NCI-H1105 (cell line): ENCODE data around the gene RBM42.
"Not testable (repeated sequence)": the region's sequence is repeated elsewhere in the genome, so short reads cannot be mapped to it uniquely, and the experiment has no call there.

ENCODE experiments used
- DNase-seq: peaks from one replicate; lab custom pipeline; 2025; lab: John Stamatoyannopoulos, UW

Gene RBM42, protein sequence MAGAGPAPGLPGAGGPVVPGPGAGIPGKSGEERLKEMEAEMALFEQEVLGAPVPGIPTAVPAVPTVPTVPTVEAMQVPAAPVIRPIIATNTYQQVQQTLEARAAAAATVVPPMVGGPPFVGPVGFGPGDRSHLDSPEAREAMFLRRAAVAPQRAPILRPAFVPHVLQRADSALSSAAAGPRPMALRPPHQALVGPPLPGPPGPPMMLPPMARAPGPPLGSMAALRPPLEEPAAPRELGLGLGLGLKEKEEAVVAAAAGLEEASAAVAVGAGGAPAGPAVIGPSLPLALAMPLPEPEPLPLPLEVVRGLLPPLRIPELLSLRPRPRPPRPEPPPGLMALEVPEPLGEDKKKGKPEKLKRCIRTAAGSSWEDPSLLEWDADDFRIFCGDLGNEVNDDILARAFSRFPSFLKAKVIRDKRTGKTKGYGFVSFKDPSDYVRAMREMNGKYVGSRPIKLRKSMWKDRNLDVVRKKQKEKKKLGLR

DNA sequence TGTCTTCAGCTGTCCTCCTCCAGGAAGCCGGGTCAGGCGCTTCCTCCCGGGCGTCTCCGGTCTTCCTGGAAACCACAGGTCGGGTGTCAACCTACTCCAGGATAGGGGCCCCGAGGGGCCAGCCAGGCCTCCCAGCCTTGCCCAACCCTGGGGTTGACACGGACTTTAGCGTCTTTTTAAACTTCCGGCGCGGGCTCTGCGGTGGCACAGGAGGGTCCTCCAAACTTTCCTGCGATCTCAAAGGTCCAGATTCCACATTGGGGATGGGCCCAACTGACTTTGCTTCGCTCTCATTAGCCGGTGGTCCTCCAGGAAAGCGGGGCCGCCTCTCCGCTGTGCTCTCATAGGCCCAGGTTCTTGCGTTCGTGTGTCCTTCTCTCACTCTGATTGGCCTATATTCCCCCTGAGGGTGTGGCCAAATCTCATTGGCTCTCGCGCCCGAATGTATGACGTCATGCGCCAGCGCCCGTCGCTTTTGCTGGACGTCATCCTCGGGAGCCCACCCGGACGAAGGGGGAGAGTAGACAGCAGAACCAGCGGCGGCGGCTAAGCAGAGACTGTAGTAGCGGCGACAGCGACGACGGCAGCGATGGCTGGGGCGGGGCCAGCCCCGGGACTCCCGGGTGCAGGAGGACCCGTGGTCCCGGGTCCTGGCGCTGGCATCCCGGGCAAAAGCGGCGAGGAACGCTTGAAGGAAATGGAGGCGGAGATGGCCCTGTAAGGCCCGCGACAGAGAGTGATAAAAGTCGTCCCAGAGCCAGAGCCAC lies at the start of gene RBM42:
TSS of gene RBM42 (plus strand) at position 472 of the 767 bp plus-strand sequence. CDS start at position 590, 118 bp downstream.
- peak; percentile 98 for DNase-seq

DNA sequence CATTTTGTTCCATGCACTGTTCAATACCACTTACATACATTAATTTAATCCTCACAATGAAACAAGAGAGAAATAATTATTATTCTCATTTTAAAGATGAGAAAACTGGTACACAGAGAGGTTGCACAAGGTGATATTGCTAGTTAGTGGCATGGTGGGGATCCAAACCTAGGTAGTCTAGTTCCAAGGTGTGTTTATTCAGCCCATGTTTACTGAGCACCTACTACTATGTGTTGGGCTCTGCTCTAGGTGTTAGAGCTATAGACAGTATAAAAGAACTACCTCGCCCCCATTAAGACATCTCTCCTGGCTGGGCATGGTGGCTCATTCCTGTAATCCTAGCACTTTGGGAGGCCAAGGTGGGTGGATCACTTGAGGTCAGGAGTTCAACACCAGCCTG lies 46.1 kb upstream of the RBM42 start:
- no peak for DNase-seq

DNA sequence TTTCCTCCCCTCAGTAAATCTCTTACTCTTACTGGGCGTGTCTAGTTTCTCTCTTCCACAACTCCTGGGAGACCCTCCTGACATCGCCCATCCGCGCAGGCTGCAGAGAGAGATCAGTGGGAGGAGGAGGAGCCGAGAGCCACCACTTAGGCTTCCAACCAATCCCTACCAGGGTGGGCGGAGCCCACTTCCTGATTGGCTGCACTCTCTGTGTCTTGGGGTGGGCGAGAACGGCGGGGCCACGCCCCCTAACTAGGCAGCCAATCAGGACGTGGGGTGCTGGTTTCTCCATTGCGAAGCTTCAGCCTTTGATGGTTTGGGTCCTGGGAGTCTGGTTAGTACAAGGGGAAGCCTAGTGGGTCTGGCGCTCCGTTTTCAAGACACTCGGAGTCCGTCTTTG lies 43.0 kb upstream of the RBM42 start, which contains the start of gene PMIS2:
TSS of gene PMIS2 (plus strand) at position 326 of the 400 bp plus-strand sequence. CDS start 87 bp downstream, outside the sequence.
- no peak for DNase-seq

DNA sequence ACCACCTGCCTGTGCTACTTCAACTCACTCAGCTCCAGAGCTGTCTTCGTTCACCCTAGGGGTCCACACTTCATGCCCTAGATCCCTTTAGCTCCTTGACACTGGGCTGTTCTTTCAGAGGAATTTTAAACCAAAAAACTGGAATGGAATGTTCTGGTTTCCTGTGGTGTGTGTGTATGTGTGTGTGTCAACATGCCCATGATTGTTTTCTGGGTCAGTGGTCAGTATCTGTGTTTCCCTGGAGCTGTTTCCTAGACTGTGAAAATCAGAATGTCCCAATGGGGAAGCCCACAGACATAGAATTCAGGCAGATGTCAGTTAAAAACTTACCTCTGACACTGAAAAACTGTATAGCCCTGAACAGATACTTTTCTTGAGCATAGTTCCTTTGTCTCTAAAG lies 41.5 kb upstream of the RBM42 start:
- no peak for DNase-seq

DNA sequence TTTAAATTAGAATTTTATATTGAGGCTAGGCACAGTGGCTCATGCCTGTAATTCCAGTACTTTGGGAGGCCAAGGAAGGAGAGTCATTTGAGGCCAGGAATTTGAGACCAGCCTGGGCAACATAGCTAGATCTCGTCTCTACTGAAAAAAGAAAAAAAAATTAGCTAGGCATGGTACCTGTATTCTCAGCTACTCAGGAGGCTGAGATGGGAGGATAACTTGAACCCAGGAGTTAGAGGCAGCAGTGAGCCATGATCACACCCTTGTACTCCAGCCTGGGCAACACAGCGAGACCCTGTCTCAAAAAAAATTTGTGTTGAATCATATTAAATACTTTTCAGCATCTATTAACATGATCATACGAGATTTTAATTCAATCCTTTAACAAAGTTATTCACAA lies 38.0 kb upstream of the RBM42 start:
- DNase-seq: no peak

DNA sequence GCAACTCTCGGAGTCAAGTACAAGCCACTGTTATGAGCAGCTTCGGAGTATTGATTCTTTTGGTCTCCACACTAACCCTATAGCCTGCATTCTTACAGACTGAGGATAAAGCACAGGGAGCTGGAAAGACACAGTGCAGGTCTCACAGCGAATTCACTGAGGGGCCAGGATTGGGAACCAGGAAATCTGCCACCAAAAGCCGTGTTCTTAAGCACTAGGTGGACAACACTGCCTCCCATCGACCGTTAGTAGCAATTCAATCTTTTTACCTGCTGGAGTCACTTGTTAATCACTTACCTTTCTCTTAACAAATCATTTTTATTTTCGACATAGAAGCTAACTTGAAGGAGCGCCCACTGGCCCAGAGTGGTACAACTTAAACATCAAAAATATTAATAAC lies 36.6 kb upstream of the RBM42 start:
- DNase-seq: peak; percentile 4

DNA sequence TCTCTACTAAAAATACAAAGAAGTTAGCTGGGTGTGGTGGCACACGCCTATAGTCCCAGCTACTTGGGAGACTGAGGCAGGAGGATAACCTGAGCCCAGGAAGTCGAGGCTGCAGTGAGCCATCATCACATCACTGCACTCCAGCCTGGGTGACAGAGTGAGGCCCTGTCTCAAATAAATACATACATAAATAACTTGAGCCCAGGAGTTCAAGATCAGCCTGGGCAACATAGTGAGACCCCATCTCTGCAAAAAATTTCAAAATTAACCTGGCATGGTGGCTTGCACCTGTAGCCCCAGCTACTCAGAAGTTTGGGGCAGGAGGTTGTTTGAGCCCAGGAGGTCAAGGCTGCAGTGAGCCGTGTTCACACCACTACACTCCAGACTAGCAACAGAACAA lies 33.8 kb upstream of the RBM42 start:
- not testable (repeated sequence) for DNase-seq

DNA sequence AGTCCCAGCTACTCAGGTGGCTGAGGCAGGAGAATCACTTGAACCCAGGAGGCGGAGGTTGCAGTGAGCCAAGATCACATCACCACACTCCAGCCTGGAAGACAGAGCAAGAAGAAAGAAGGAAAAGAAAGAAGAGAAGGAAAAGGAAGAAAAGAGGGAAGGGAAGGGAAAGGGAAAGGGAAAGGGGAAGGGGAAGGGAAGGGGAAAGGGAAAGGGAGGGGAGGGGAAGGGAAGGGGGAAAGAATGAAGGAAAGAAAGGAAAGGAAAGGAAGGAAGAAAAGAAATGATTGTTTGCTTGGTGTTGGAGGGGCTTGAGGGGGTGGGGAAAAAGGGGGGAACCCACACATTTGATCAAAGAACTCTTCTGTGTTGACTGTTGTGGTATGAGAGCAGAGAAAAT lies 32.9 kb upstream of the RBM42 start:
- DNase-seq: no peak

DNA sequence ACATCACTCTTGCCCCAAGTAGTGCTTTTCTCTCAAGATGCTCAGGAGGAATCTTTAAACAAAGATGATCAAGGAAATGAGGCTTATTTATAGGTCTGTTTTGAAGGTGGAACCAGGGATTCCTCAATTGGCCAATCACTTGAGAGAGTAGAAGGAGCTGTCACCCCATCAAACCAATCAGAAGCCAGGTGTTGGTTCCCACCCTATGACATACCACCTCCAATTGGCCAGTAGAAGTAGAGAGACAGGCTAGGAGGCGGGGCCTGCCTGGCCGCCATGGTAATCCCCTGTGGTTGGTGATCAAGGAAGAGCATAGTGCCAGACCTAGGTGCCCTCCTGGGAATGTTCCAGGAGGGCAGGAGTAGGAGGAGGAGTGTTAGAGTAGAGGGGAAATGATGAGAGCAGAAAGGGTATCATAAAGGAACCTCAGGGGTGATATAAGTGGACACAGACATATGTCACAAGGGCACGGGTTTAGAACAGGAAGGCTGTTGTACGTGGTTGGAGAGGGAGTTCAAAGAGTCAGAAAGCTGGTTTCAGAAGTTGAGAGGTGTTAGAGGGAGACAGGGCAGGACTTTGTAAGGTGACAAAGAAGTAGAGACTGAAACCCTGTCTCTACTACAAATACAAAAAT lies 32.4 kb upstream of the RBM42 start:
- DNase-seq: no peak

DNA sequence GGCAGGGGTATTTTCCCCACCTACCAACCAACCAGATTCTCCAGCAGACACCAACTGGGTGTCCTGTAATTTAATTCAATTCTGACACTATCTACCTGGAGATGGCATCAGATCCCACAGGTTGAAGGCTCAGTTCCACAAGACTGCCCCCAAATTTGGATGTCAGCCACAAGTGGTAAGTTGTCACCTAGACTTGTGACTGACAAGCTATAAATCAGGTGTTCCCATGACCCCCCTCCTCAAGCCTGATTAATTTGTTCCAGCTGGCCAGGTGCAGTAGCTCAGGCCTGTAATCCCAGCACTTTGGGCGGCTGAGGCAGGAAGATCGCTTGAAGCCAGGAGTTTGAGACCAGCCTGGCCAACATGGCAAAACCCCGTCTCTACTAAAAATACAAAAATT lies 26.9 kb upstream of the RBM42 start:
- peak; percentile 11 for DNase-seq

DNA sequence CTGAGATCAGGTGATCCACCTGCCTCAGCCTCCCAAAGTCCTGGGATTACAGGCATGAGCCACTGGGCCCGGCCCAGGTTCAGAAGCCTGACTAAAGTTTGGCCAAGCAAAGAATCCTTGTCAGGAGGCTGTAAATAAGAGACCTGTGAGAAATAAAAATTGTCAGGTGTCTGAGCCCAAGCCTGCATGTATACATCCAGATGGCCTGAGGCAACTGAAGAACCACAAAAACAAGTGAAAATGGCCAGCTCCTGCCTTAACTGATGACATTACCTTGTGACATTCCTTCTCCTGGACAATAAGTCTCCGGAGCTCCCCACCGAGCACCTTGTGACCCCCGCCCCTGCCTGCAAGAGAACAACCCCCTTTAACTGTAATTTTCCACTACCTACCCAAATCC lies 24.4 kb upstream of the RBM42 start:
- not testable (repeated sequence) for DNase-seq

DNA sequence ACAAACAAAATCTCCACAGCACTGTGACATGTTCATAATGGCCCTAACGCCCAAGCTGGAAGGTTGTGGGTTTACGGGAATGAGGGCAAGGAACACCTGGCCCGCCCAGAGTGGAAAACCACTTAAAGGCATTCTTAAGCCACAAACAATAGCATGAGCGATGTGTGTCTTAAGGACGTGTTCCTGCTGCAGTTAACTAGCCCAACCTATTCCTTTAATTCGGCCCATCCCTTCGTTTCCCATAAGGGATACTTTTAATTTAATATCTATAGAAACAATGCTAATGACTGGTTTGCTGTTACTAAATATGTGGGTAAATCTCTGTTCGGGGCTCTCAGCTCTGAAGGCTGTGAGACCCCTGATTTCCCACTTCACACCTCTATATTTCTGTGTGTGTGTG lies 21.7 kb upstream of the RBM42 start:
- not testable (repeated sequence) for DNase-seq

DNA sequence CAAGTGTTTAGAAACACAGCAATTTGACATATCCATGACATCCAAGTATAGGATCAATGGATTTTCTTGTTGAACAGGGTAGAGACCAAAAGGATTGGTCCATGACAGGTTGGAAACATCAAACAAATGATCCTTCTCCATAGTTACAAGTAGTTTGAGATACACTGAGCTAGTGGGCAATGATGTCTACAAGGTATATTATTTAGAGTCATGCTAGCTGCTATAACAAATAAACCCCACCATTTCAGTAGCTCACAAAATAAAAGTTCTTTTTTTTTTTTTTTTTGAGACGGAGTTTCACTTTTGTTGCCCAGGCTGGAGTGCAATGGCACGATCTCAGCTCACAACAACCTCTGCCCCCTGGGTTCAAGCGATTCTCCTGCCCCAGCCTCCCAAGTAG lies 21.2 kb upstream of the RBM42 start:
- DNase-seq: no peak

DNA sequence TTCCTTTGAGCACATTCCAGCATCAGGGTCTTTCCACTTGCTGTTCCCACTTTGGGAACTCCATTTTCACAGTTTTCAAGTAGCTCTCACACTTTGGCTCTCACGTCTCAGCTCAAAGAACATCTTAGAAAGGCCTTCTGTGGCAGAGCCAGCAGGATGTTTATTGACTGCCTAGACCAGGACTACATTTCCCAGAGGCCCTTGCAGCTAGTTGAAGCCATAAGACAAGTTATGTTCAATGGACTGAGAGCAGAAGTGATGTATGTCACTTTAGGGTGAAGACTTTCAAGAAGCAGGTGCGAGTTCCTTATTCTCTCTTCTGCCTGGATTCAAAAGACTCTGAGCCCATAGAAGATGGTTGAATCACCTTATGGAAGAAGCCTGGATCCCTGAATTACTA lies 20.6 kb upstream of the RBM42 start:
- DNase-seq: no peak

DNA sequence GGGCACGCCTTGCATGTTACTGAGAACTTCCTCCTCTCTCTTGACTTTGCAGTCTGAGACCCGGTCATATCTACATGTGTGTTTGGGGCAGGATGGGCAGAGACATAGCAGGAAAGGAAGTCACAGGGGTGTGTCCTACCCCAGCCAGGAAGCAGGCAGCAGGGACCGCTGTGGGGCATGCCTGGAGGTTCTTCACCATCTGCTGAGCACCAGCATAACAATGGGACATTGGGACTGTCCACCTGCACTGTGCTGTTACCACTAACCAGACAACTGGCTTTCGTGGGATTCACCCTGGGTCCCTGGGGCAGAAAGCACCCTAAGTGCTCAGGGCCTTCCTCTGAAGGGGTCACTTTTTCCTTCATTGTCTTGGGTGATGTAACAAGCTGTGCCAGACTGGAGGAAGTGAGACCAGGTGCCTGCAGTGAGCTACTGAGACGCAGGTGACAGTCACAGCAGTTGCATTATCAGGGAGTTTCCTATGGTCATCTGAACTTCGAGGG lies 18.9 kb upstream of the RBM42 start:
- no peak for DNase-seq

DNA sequence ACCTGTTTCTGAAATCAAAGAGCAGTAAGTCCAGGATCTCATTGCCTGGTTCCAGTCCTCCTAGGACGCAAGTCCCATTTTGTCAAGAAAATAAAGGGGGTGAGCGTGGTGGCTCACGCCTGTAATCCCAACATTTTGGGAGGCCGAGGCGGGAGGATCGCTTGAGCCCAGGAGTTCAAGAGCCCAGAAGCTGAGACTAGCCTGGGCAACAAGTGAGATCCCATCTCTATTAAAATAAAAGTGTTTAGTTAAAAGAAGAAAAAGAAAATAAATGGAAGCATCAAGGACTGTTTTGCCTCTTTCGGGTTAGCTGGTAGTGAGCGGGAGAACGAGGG lies 16.6 kb upstream of the RBM42 start:
- no peak for DNase-seq

DNA sequence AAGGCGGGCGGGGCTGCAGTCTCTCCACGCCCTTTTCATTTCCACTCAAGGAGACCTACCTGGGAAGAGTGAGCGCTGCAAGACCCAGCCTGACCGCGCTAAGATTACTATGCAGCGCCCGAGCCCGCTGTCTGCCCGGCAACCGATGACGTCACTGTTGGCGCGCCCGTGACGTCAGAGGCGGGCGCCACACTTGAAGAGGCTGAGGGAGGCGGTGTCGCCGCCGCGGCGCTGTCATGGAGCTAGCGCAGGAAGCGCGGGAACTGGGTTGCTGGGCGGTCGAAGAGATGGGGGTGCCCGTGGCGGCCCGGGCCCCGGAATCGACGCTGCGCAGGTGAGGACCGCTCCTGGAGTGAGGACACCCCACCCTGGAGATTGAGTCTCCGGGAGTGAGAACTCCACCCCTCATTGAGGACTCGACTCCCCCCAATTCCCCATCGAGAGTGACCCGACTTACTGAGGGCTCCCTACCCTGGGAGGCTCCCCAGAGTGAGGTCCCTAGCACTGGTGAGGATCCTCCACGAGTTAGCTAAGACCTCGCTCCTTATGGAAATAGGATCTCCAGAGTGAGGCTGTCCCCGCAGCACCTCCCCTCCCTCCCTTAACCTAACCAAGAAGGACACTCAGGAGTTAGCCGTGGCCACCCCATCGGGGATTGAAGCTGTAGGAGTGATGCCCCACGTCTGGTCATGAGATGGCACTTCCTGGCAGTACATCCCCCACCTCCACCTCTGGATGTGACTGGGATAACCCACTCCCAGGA lies 16.1 kb upstream of the RBM42 start, which contains the start of gene HAUS5:
TSS of gene HAUS5 (plus strand) at position 177 of the 763 bp plus-strand sequence. CDS start at position 237, 60 bp downstream.
- DNase-seq: peak; percentile 89

DNA sequence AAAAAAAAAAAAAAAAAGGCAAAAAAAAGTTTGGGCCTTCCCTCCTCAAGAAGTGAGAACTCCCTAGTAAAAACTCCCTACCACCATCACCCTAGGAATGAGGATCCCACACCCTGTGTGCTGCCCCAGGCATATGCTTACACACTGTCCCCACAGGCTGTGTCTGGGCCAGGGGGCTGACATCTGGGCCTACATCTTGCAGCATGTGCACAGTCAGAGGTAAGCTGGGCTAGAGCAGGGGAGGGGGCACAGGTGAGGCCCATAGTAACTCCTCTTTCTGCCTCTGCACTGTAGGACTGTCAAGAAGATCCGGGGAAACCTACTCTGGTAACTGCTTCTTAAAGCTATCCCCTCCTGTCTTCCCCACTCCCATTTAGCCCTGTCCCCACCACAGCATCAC lies 15.3 kb upstream of the RBM42 start:
- no peak for DNase-seq

DNA sequence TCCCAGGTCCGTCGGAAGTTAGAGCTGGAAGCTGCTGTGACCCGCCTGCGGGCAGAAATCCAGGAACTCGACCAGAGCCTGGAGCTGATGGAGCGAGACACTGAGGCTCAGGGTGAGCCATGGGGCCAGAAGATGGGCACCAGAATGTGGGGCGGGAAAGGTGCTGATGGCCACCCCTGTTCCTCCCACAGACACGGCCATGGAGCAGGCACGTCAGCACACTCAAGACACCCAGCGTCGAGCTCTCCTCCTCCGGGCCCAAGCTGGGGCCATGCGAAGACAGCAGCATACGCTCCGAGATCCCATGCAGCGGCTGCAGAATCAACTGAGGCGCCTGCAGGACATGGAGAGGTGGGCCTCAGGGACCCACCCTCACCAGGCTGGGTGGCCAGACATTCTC lies 13.8 kb upstream of the RBM42 start:
- DNase-seq: no peak

DNA sequence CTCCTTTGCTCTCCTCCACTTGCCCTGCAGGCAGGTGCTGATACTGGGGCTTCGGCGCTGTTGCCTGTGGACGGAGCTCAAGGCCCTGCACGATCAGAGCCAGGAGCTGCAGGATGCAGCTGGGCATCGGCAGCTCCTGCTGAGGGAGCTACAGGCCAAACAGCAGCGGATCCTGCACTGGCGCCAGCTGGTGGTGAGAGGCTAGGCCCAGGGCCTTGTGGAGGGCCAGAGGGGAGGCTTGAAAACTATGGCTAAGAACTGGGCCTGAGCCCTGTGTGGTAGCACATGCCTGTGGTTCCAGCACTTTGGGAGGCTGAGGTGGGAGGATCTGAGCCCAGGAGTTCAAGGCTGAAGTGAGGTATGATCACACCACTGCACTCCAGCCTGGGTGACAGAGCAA lies 10.0 kb upstream of the RBM42 start:
- no peak for DNase-seq

DNA sequence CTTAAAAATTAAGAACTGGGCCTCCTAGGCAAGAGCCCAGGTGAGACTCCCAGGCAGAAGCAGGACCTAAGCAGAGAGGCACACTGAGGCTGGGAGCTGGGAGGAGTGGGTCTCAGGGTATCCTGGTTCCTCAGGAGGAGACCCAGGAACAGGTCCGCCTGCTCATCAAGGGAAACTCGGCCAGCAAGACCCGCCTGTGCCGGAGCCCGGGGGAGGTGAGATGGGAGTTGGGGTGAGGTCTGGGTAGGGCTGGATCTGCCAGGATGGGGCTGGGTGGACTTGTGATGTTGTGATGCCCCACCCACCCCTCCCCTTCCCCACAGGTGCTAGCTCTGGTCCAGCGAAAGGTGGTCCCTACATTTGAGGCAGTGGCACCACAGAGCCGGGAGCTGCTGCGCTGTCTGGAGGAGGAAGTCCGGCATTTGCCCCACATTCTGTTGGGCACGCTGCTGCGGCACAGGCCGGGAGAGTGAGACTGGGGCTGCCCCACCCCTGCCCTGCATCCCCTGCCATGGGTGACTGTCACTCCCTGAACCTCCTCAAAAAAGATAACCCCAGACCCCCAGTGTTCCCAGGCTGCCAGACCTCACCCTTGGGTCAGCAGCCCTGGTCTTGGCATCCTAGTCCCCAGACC lies 9.4 kb upstream of the RBM42 start:
- DNase-seq: no peak
